ENCODE results near the gene PEDS1. TPM values are rescaled to one million over a fixed set of nuclear protein-coding genes. Genes with fewer than 3 reads are reported as not detected.

The PEDS1 gene
- total and polyA plus RNA-seq, 2 of the 13 experiments (the other 11 are each of a cell fraction or from before 2014, with no cell fraction given): 30.5 to 93.9 TPM

DNA sequence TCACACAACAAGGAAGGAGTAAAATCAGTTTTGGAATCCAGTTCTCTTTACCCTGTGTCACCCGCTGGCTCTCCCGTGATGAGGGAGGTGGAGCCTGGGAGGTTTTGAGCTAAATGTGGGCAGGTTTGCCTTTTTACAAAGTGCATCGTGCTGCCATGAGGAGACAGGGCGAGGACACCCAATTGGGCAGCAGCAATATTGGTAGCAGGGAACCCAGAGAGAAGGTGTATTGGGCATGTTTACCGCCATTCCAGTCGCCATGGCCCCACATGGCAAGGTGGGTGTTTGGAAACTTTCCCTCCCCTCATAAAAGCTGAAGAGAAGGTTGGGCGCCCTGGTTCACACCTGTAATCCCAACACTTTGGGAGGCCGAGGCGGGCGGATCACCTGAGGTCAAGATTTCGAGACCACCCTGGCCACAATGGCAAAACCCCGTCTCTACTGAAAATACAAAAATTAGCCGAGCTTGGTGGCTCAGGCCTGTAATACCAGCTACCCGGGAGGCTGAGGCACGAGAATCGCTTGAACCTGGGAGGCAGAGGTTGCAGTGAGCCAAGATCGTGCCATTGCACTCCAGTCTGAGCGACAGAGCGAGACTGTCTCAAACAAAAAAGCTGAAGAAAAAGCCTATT is 37.0 kb downstream of the PEDS1 start (continued):
- no peak for TF ChIP-seq MAFK (conservative IDR thresholded peaks at IDR 0.05 in 1 of 2, IDR thresholded peaks at IDR 0.05 in 1 of 2; ENCODE audit: low read length in 2 of 2)
- no peak for TF ChIP-seq ATF7 (IDR thresholded peaks at IDR 0.05)
- TF ChIP-seq ATF7 (CRISPR knock-in tag; IDR thresholded peaks at IDR 0.05): no peak
- TF ChIP-seq, protein P1, sequence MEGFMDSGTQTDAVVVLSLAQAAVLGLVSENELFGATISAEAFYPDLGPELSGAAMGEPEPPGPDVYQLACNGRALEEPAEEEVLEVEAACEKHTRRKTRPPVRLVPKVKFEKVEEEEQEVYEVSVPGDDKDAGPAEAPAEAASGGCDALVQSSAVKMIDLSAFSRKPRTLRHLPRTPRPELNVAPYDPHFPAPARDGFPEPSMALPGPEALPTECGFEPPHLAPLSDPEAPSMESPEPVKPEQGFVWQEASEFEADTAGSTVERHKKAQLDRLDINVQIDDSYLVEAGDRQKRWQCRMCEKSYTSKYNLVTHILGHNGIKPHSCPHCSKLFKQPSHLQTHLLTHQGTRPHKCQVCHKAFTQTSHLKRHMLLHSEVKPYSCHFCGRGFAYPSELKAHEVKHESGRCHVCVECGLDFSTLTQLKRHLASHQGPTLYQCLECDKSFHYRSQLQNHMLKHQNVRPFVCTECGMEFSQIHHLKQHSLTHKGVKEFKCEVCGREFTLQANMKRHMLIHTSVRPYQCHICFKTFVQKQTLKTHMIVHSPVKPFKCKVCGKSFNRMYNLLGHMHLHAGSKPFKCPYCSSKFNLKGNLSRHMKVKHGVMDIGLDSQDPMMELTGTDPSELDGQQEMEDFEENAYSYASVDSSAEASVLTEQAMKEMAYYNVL (CRISPR knock-in tag; IDR thresholded peaks at IDR 0.05; ENCODE audit: borderline replicate concordance): no peak
- TF ChIP-seq IRF2 (CRISPR knock-in tag; IDR thresholded peaks at IDR 0.05): no peak
- no peak for TF ChIP-seq GZF1 (CRISPR knock-in tag; IDR thresholded peaks at IDR 0.05)
- no peak for TF ChIP-seq KLF15 (CRISPR knock-in tag; IDR thresholded peaks at IDR 0.05; ENCODE audit: borderline replicate concordance)
- TF ChIP-seq POGZ (CRISPR knock-in tag; IDR thresholded peaks at IDR 0.05): no peak
- TF ChIP-seq ZNF232 (CRISPR knock-in tag; IDR thresholded peaks at IDR 0.05; ENCODE audit: borderline replicate concordance): no peak
- TF ChIP-seq ZMYM2 (CRISPR knock-in tag; IDR thresholded peaks at IDR 0.05): no peak
- no peak for TF ChIP-seq KMT2B (CRISPR knock-in tag; IDR thresholded peaks at IDR 0.05)
- no peak for TF ChIP-seq ZNF652 (CRISPR knock-in tag; IDR thresholded peaks at IDR 0.05; ENCODE audit: borderline replicate concordance, low read depth)
- no peak for TF ChIP-seq ATF1 (CRISPR knock-in tag; IDR thresholded peaks at IDR 0.05)
- TF ChIP-seq NRL (CRISPR knock-in tag; IDR thresholded peaks at IDR 0.05; ENCODE audit: borderline replicate concordance): no peak; the same call in 1 of the 2 replicates
- TF ChIP-seq ZNF563 (CRISPR knock-in tag; IDR thresholded peaks at IDR 0.05): no peak
- TF ChIP-seq ZNF510 (CRISPR knock-in tag; IDR thresholded peaks at IDR 0.05; ENCODE audit: low read depth): no peak
- TF ChIP-seq SSRP1 (CRISPR knock-in tag; IDR thresholded peaks at IDR 0.05): no peak
- TF ChIP-seq ZNF816 (CRISPR knock-in tag; IDR thresholded peaks at IDR 0.05; ENCODE audit: borderline replicate concordance): no peak
- TF ChIP-seq ZNF234 (CRISPR knock-in tag; conservative IDR thresholded peaks at IDR 0.05): no peak
- no peak for TF ChIP-seq STAG1 (CRISPR knock-in tag; IDR thresholded peaks at IDR 0.05)
- peak; percentile 58; the same call in 1 of the 2 replicates for TF ChIP-seq MTA1 (CRISPR knock-in tag; IDR thresholded peaks at IDR 0.05; ENCODE audit: borderline replicate concordance)
- TF ChIP-seq HCFC1 (IDR thresholded peaks at IDR 0.05; ENCODE audit: low read depth, low read length): no peak
- TF ChIP-seq, protein P2, sequence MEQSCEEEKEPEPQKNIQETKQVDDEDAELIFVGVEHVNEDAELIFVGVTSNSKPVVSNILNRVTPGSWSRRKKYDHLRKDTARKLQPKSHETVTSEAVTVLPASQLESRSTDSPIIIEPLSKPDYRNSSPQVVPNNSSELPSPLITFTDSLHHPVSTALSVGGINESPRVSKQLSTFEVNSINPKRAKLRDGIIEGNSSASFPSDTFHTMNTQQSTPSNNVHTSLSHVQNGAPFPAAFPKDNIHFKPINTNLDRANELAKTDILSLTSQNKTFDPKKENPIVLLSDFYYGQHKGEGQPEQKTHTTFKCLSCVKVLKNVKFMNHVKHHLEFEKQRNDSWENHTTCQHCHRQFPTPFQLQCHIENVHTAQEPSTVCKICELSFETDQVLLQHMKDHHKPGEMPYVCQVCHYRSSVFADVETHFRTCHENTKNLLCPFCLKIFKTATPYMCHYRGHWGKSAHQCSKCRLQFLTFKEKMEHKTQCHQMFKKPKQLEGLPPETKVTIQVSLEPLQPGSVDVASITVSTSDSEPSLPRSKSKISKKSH (CRISPR knock-in tag; IDR thresholded peaks at IDR 0.05; ENCODE audit: borderline replicate concordance): peak; percentile 28; the same call in 1 of the 2 replicates
- no peak for TF ChIP-seq ZNF460 (CRISPR knock-in tag; IDR thresholded peaks at IDR 0.05; ENCODE audit: borderline replicate concordance)
- TF ChIP-seq MTF2 (CRISPR knock-in tag; IDR thresholded peaks at IDR 0.05; ENCODE audit: borderline replicate concordance): no peak
- no peak for TF ChIP-seq HNRNPLL (IDR thresholded peaks at IDR 0.05; ENCODE audit: low read depth, low read length, poor library complexity, severe bottlenecking)
- TF ChIP-seq EHMT2 (IDR thresholded peaks at IDR 0.05; ENCODE audit: borderline replicate concordance, low read depth, low read length): no peak
- TF ChIP-seq, protein P3, sequence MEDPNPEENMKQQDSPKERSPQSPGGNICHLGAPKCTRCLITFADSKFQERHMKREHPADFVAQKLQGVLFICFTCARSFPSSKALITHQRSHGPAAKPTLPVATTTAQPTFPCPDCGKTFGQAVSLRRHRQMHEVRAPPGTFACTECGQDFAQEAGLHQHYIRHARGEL (CRISPR knock-in tag; IDR thresholded peaks at IDR 0.05): peak; percentile 75; the same call in 1 of the 2 replicates
- no peak for TF ChIP-seq ZNF34 (CRISPR knock-in tag; IDR thresholded peaks at IDR 0.05; ENCODE audit: borderline replicate concordance)
- TF ChIP-seq MXD4 (CRISPR knock-in tag; IDR thresholded peaks at IDR 0.05): no peak

All from HepG2 (cell line).